RWPE2 (cell line): ENCODE measurements around the gene HIGD2A.

Source experiments
- ATAC-seq: fragments of 200-7000 bp; cut with Tn5 transposase; 3 replicates; pipeline ENCODE4 v1.9.1; 2021; ENCODE audit warnings: low read depth
- DNase-seq: peaks from one replicate; pipeline ENCODE4 v3.0.0-alpha.2; 2020; ENCODE audit warnings: low spot score
- H3K27ac ChIP-seq: fragments of 450-650 bp; 2 replicates; pipeline ENCODE4 v1.5.1; 2017; ENCODE audit warnings: mild to moderate bottlenecking; ENCODE audit not compliant: poor library complexity, severe bottlenecking
- H3K27me3 ChIP-seq: fragments of 250-450 bp; sonication (Bioruptor Pico); 2 replicates; pipeline ENCODE4 v1.5.1; 2021; ENCODE audit warnings: mild to moderate bottlenecking, moderate library complexity; ENCODE audit not compliant: insufficient read depth, poor library complexity, severe bottlenecking
- H3K36me3 ChIP-seq: fragments of 250-450 bp; sonication (Bioruptor Pico); 2 replicates; pipeline ENCODE4 v1.5.1; 2020; ENCODE audit warnings: low read depth, mild to moderate bottlenecking, moderate library complexity
- H3K4me1 ChIP-seq: fragments of 250-450 bp; sonication (Bioruptor Pico); 2 replicates; pipeline ENCODE4 v1.5.1; 2021; ENCODE audit warnings: mild to moderate bottlenecking, moderate library complexity; ENCODE audit not compliant: insufficient read depth, poor library complexity, severe bottlenecking
- H3K4me3 ChIP-seq: fragments of 250-450 bp; sonication (Bioruptor Pico); 2 replicates; pipeline ENCODE4 v1.5.1; 2021; ENCODE audit warnings: mild to moderate bottlenecking, moderate library complexity; ENCODE audit not compliant: severe bottlenecking
- H3K9me3 ChIP-seq: fragments of 250-450 bp; sonication (Bioruptor Pico); 2 replicates; pipeline ENCODE4 v1.5.1; 2021; ENCODE audit warnings: mild to moderate bottlenecking, moderate library complexity; ENCODE audit not compliant: severe bottlenecking
- CTCF ChIP-seq: fragments of 450-650 bp; IDR thresholded peaks from one replicate; pipeline ENCODE4 v1.5.1; 2017; ENCODE audit warnings: mild to moderate bottlenecking, moderate library complexity; ENCODE audit not compliant: poor library complexity, severe bottlenecking

Gene HIGD2A

DNA sequence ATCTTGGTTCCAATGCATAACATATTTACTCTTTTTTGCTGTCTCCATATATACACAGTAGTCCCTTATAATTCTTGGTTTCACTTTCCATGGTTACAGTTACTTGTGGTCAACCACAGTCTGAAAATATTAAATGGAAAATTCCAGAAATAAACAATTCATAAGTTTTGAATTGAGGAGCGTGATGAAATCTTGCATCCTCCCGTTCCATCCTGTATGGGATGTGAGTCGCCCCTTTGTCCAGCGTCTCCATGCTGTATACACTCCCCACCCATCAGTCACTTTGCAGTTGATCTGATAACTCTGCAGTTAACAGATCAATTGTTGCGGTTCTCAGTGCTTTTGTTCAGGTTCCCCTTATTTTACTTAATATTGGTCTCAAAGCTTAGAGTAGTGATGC, 48.1 kb downstream of the HIGD2A start:
- ATAC-seq (peak; percentile 62; the same call in 2 of the 3 replicates), DNase-seq (no peak)
- H3K27me3 ChIP-seq, result no peaks in the 10 kb centered on the region
- no peak overlapping the region for H3K27ac ChIP-seq
- peaks cover 11% of the 10 kb centered on the region for H3K4me1 ChIP-seq
- H3K36me3 ChIP-seq, result no peaks in the 10 kb centered on the region
- TF ChIP-seq CTCF, result no peak
- H3K9me3 ChIP-seq, result no peaks in the 10 kb centered on the region
- H3K4me3 ChIP-seq, result peak overlapping the region; percentile 4

DNA sequence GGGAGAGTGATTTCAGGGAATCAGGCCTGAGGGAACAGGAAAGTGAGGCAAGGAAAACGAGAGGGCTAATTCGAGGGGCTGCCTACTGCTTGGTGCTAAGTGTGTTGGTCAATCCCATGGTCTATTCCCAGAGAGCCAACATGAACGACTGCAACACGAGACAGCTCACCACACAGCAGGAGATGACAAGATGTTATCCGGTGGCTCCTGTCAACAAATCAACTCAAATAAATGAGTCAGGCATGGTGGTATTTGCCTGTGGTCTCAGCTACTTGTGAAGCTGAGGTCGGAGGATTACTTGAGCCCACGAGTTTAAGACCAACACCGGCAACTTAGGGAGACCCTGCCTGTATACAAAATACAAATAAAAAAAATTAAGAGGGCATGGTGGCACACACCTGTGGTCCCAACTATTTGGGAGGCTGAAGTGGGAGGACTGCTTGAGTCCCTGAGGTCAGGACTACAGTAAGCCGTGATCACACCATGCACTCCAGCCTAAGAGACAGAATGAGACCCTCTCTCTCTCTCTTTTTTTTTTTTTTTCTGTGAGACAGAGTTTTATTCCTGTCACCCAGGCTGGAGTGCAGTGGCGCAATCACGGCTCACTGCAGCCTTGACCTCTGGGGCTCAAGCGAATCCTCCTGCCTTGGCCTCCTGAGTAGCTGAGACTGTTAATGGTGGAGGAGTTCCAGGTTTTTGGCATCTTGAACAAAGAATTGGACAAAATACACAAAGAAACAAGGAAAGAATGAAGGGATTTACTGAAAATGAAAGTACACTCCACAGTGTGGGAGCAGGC, 50.6 kb downstream of the HIGD2A start:
- ATAC-seq (peak; percentile 81), DNase-seq (no peak)
- Histone ChIP-seq H3K27ac (no peak overlapping the region), H3K4me1 (peaks cover 11% of the 10 kb centered on the region), H3K4me3 (no peak overlapping the region), H3K36me3 (no peaks in the 10 kb centered on the region), H3K9me3 (no peaks in the 10 kb centered on the region), H3K27me3 (no peaks in the 10 kb centered on the region)
- no peak for TF ChIP-seq CTCF
